Caco-2 (cell line): ENCODE results near the gene GOLT1B. TPM values are rescaled to one million over a fixed set of nuclear protein-coding genes. Genes with fewer than 3 reads are reported as not detected.

Experiments used
- BruUV-seq: library from RNA; stranded (reverse); fragments of 400-500 nt; replicated peaks from 2 replicates; lab custom pipeline; 2021; lab: Mats Ljungman, UMichigan
- CTCF ChIA-PET: fragments of 300-600 bp; sonication (Branson Sonifier 250); formaldehyde crosslinking; loops from one replicate; lab custom pipeline; 2022; ENCODE audit warnings: antibody characterized with exemption; lab: Charles Lee
- POLR2A ChIA-PET: fragments of 300-600 bp; sonication (Branson Sonifier 250); formaldehyde crosslinking; loops from one replicate; lab custom pipeline; 2022; ENCODE audit warnings: antibody characterized with exemption; lab: Charles Lee
- DNase-seq, 2 experiments: peaks; one replicate each; pipeline versions ENCODE4 v3.0.0 to v3.0.0-alpha.2; 2020 to 2022
- H3K27me3 ChIP-seq: replicated peaks from 2 replicates; pipeline ENCODE4 v1.6.0; 2011; ENCODE audit warnings: low read length; ENCODE audit not compliant: control insufficient read depth, insufficient read depth
- H3K36me3 ChIP-seq: 2 replicates; pipeline ENCODE4 v1.5.1; 2011; ENCODE audit warnings: low read length; ENCODE audit not compliant: control insufficient read depth, insufficient read depth
- H3K4me1 ChIP-seq: fragments of 250-450 bp; sonication (Bioruptor Pico); 2 replicates; pipeline ENCODE4 v1.5.1; 2020; ENCODE audit warnings: mild to moderate bottlenecking
- H3K4me3 ChIP-seq: 2 replicates; pipeline ENCODE4 v1.5.1; 2011; ENCODE audit warnings: low read depth, mild to moderate bottlenecking, control low read depth, low read length
- H3K9me3 ChIP-seq: fragments of 250-450 bp; sonication (Bioruptor Pico); 2 replicates; pipeline ENCODE4 v1.5.1; 2020; ENCODE audit warnings: mild to moderate bottlenecking, moderate library complexity
- H3K27ac Mint-ChIP-seq: one replicate; pipeline ENCODE4 v1.8.0; 2022; ENCODE audit warnings: mixed read lengths; ENCODE audit not compliant: unreplicated experiment
- H3K27me3 Mint-ChIP-seq: one replicate; pipeline ENCODE4 v1.8.0; 2022; ENCODE audit warnings: mixed read lengths; ENCODE audit not compliant: insufficient read depth, unreplicated experiment
- H3K36me3 Mint-ChIP-seq: one replicate; pipeline ENCODE4 v1.8.0; 2022; ENCODE audit warnings: mild to moderate bottlenecking, mixed read lengths; ENCODE audit not compliant: insufficient read depth, unreplicated experiment
- H3K4me1 Mint-ChIP-seq: one replicate; pipeline ENCODE4 v1.8.0; 2022; ENCODE audit warnings: low read depth, mixed read lengths; ENCODE audit not compliant: unreplicated experiment
- H3K4me3 Mint-ChIP-seq: one replicate; pipeline ENCODE4 v1.8.0; 2022; ENCODE audit warnings: mild to moderate bottlenecking, moderate library complexity, mixed read lengths; ENCODE audit not compliant: unreplicated experiment
- H3K9me3 Mint-ChIP-seq: one replicate; pipeline ENCODE4 v1.8.0; 2022; ENCODE audit warnings: mixed read lengths; ENCODE audit not compliant: unreplicated experiment
- CTCF ChIP-seq, 2 experiments: fragments of 200-600 bp in 1 of 2; IDR thresholded peaks; 1 replicate in 1 of 2; 2 replicates in 1 of 2; pipeline versions ENCODE4 v1.5.1 to v1.8.0; 2011 to 2022; ENCODE audit warnings: antibody characterized with exemption in 1 of 2, control low read depth in 1 of 2, inconsistent platforms in 1 of 2, low read depth in 1 of 2, low read length in 1 of 2, mild to moderate bottlenecking in 1 of 2, moderate library complexity in 1 of 2; ENCODE audit not compliant: insufficient read depth in 1 of 2, severe bottlenecking in 1 of 2, unreplicated experiment in 1 of 2
- intact Hi-C: fragments of 100-400 bp; cut with micrococcal nuclease; formaldehyde crosslinking; loops from one replicate; pipeline ENCODE4 v1.10.0; 2022; ENCODE audit not compliant: unreplicated experiment
- total RNA-seq: library from RNA; stranded (reverse); gene quantifications from 2 replicates; pipeline ENCODE4 v1.2.3, GENCODE V29; 2022

Gene GOLT1B
- total RNA-seq, 1 experiment from 2014 or later: 81.7 TPM

GRCh38 chr12:21502872-21503271 lies 1.3 kb downstream of the GOLT1B start:
- H3K4me3 ChIP-seq: peak overlapping the region; percentile 70; the same call in 1 of the 2 replicates
- no peak for DNase-seq
- TSS peak; percentile 34 for BruUV-seq
- H3K27me3 Mint-ChIP-seq: no peaks in the 10 kb centered on the region
- no peak for TF ChIP-seq CTCF (IDR thresholded peaks at IDR 0.05; ENCODE audit: insufficient read depth in 1 of 2, low read depth in 1 of 2, low read length in 1 of 2, severe bottlenecking in 1 of 2, unreplicated experiment in 1 of 2)
- no peaks in the 10 kb centered on the region for H3K9me3 Mint-ChIP-seq
- H3K27me3 ChIP-seq: no peaks in the 10 kb centered on the region
- intact Hi-C loops: loop anchor here (5.0 kb wide), 1 partner anchor 139 kb away; no protein-coding TSS in a partner anchor
- H3K4me3 Mint-ChIP-seq: no peak overlapping the region
- ChIA-PET POLR2A (no interaction called here), CTCF (no interaction called here)
- H3K4me1 Mint-ChIP-seq: peaks cover 9% of the 10 kb centered on the region
- H3K36me3 Mint-ChIP-seq: peaks cover 7% of the 10 kb centered on the region
- no peaks in the 10 kb centered on the region for H3K9me3 ChIP-seq
- H3K4me1 ChIP-seq: no peaks in the 10 kb centered on the region; the same call in 1 of the 2 replicates
- no peaks in the 10 kb centered on the region for H3K36me3 ChIP-seq
- no peak overlapping the region for H3K27ac Mint-ChIP-seq

DNA sequence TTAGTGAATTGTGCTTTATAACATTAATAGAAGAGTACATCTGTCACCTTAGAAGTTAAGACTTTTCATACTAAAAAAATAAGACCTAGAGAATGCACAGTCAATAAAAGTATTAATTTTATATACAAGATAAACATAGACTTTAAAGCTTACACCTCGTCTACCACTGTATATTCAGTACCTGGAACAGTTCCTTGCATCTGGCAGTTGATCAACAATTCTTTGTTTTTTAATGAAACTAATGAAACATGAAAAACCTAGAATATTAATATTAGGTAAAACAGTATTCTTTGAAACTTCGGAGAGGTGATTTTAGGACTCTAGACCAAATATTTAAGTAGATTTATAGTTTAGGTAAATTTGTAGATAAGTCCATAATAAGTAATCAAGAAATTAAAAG lies 4.3 kb downstream of the GOLT1B start:
- ChIA-PET POLR2A (no interaction called here), CTCF (no interaction called here)
- H3K4me1 ChIP-seq: no peaks in the 10 kb centered on the region
- DNase-seq: no peak
- H3K4me3 ChIP-seq: no peak overlapping the region
- Mint-ChIP-seq H3K27ac (no peak overlapping the region), H3K36me3 (peaks cover 18% of the 10 kb centered on the region), H3K27me3 (no peaks in the 10 kb centered on the region), H3K4me1 (peaks cover 9% of the 10 kb centered on the region), H3K4me3 (no peak overlapping the region), H3K9me3 (no peaks in the 10 kb centered on the region)
- H3K9me3 ChIP-seq: no peaks in the 10 kb centered on the region
- no peaks in the 10 kb centered on the region for H3K27me3 ChIP-seq
- BruUV-seq: no TSS peak
- intact Hi-C loops: loop anchor here (5.0 kb wide), 1 partner anchor 436 kb away; the partner anchor contains the start of gene ABCC9
- TF ChIP-seq CTCF (IDR thresholded peaks at IDR 0.05; ENCODE audit: insufficient read depth in 1 of 2, low read depth in 1 of 2, low read length in 1 of 2, severe bottlenecking in 1 of 2, unreplicated experiment in 1 of 2): no peak
- H3K36me3 ChIP-seq: no peaks in the 10 kb centered on the region

DNA sequence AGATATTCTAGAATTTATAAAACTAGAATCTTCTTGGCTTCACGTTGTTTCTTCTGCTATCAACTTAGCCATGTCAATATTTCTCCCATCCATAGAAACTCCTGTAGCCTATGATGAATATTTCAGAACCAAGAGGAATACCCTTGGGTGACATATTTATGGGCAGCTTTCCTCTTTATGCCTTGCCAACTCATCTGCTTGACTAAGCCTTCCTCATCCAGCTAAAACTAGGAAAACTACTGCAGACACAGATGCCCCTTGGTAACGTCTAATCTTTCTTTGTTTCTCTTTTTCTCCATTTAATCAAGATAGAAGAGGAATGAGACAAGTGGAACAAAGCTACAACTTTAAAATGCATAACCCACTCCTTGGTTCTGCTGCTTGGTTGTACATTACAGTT lies 6.3 kb downstream of the GOLT1B start:
- H3K36me3 Mint-ChIP-seq: peaks cover 22% of the 10 kb centered on the region
- no peaks in the 10 kb centered on the region for H3K4me1 ChIP-seq
- POLR2A ChIA-PET: no interaction called here
- no peak overlapping the region for H3K4me3 Mint-ChIP-seq
- no peaks in the 10 kb centered on the region for H3K9me3 ChIP-seq
- no peaks in the 10 kb centered on the region for H3K27me3 ChIP-seq
- no peak overlapping the region for H3K4me3 ChIP-seq
- H3K27ac Mint-ChIP-seq: no peak overlapping the region
- CTCF ChIA-PET: no interaction called here
- H3K27me3 Mint-ChIP-seq: no peaks in the 10 kb centered on the region
- no TSS peak for BruUV-seq
- no peak for TF ChIP-seq CTCF (IDR thresholded peaks at IDR 0.05; ENCODE audit: insufficient read depth in 1 of 2, low read depth in 1 of 2, low read length in 1 of 2, severe bottlenecking in 1 of 2, unreplicated experiment in 1 of 2)
- no peaks in the 10 kb centered on the region for H3K9me3 Mint-ChIP-seq
- intact Hi-C loops: loop anchor here (5.0 kb wide), 1 partner anchor 434 kb away; the partner anchor contains the start of gene ABCC9
- H3K36me3 ChIP-seq: no peaks in the 10 kb centered on the region
- H3K4me1 Mint-ChIP-seq: peaks cover 4% of the 10 kb centered on the region
- DNase-seq: no peak
